ENCODE data around the gene MRPL46.

DNA sequence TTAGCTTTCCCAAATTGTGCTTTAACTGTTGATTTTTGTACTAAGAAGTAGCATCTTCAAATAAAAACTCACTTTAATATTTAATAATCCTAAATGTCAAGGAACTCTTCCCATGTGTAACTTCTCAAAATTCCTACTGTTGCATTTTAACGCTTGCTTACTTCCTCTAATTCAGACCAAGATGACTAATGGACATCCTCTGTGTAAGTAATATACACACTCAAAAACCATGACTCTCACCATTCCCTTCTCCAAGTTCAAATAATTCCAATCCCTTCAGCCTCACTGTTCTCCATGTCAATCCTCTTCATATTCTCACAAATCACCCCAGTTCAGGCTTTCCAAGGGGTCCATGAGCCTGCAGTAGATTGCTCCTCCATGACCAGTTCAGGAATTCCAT, 13.0 kb downstream of the MRPL46 start:
- TF ChIP-seq, protein P1, sequence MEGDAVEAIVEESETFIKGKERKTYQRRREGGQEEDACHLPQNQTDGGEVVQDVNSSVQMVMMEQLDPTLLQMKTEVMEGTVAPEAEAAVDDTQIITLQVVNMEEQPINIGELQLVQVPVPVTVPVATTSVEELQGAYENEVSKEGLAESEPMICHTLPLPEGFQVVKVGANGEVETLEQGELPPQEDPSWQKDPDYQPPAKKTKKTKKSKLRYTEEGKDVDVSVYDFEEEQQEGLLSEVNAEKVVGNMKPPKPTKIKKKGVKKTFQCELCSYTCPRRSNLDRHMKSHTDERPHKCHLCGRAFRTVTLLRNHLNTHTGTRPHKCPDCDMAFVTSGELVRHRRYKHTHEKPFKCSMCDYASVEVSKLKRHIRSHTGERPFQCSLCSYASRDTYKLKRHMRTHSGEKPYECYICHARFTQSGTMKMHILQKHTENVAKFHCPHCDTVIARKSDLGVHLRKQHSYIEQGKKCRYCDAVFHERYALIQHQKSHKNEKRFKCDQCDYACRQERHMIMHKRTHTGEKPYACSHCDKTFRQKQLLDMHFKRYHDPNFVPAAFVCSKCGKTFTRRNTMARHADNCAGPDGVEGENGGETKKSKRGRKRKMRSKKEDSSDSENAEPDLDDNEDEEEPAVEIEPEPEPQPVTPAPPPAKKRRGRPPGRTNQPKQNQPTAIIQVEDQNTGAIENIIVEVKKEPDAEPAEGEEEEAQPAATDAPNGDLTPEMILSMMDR (IDR thresholded peaks at IDR 0.05), result no peak
- TF ChIP-seq POLR2A (IDR thresholded peaks at IDR 0.05) (no peak), EP300 (IDR thresholded peaks at IDR 0.05) (no peak), POLR2AphosphoS5 (IDR thresholded peaks at IDR 0.05) (no peak)

Measured in upper lobe of left lung (tissue), 4 donors.